CD4-positive, alpha-beta T cell treated with Interleukin-21 for 1 hour (primary cell): ENCODE measurements around the gene ZNF853.
"Not testable (repeated sequence)": the region's sequence is repeated elsewhere in the genome, so short reads cannot be mapped to it uniquely, and the experiment has no call there.

ENCODE experiments used
- DNase-seq: peaks from one replicate; pipeline ENCODE4 v3.0.0-alpha.2; 2020

The ZNF853 gene

GRCh38 chr7:6614953-6615722 is at the start of gene ZNF853:
ZNF853 (plus strand) TSS chr7:6615610; CDS start chr7:6616175, 565 bp downstream.
- peak; percentile 26 for DNase-seq

- no peak for DNase-seq
These were observed 49.8 kb upstream of the ZNF853 start for GRCh38 chr7:6565655-6566054.

GRCh38 chr7:6567886-6568285 is 47.5 kb upstream of the ZNF853 start:
- DNase-seq = no peak

- DNase-seq = no peak
These were observed 44.1 kb upstream of the ZNF853 start for GRCh38 chr7:6571160-6571779.

GRCh38 chr7:6575281-6576023 is 40.0 kb upstream of the ZNF853 start:
- no peak for DNase-seq

- no peak for DNase-seq
These were observed 39.2 kb upstream of the ZNF853 start for GRCh38 chr7:6576024-6576866.

- peak; percentile 24 for DNase-seq
These were observed 38.5 kb upstream of the ZNF853 start for GRCh38 chr7:6576867-6577368.

- peak; percentile 88 for DNase-seq
These were observed 37.9 kb upstream of the ZNF853 start, which contains the start of gene ZDHHC4 for GRCh38 chr7:6577369-6578113. ZDHHC4 (plus strand) TSS chr7:6577454; CDS start chr7:6580562, 3,108 bp downstream.

GRCh38 chr7:6578114-6579084 is 37.0 kb upstream of the ZNF853 start:
- no peak for DNase-seq

- DNase-seq = no peak
These were observed 36.0 kb upstream of the ZNF853 start for GRCh38 chr7:6579446-6579845.

GRCh38 chr7:6585746-6586432 is 29.5 kb upstream of the ZNF853 start:
- not testable (repeated sequence) for DNase-seq

- DNase-seq = no peak
These were observed 26.8 kb upstream of the ZNF853 start for GRCh38 chr7:6588566-6588965.

GRCh38 chr7:6589151-6589828 is 26.1 kb upstream of the ZNF853 start:
- no peak for DNase-seq

- peak; percentile 84 for DNase-seq
These were observed 25.4 kb upstream of the ZNF853 start, which contains the start of gene INTS15 for GRCh38 chr7:6589829-6590644. INTS15 (plus strand) TSS chr7:6590021; CDS start chr7:6590284, 263 bp downstream.

GRCh38 chr7:6590645-6591110 is 24.7 kb upstream of the ZNF853 start:
- DNase-seq = no peak

GRCh38 chr7:6600093-6600492 is 15.3 kb upstream of the ZNF853 start:
- no peak for DNase-seq

- no peak for DNase-seq
These were observed 11.0 kb upstream of the ZNF853 start for GRCh38 chr7:6604458-6604857.
